ENCODE measurements around the gene MIER2.

DNA sequence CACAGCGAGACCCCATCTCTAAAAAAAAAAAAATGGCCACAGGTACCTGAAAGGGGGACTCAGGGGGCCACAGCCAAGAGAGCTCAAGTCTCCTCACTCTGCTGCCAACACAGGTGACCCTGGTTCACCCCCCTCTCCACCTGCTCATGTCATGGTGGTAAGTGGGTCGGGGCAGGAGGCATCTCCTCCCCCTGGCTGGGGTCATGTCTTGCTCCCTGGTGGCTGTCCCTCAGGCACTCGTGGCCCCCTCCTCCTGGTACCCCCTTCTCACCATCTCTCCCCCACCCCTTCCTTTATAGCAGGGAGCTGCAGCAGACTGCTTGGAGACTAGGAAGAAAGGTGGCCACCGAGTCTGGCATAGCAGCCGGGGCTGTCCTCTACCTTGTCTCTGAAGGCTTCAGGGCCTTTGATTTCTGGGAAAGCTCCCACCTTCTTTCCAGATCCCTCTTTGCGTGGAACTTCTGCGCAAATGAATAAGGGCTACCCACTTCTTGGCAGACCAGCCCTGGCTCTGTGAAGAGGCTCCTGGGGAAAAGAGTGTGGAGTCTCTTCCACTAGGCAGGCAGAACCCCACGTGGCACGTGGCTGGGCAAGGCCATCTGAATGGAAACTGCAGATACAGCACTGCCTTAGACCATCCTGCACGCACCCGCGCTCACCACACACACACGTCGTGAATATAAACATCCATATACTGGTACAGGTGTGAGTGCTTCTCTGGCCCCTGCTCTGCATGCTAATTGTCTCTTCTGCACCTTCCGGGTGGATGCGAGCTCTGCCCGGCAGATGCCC, 20.1 kb upstream of the MIER2 start:
- no peak for TF ChIP-seq ZFP3 (CRISPR knock-in tag; IDR thresholded peaks at IDR 0.05)
- TF ChIP-seq CSRNP3 (CRISPR knock-in tag; IDR thresholded peaks at IDR 0.05) = no peak
- TF ChIP-seq, protein P1, sequence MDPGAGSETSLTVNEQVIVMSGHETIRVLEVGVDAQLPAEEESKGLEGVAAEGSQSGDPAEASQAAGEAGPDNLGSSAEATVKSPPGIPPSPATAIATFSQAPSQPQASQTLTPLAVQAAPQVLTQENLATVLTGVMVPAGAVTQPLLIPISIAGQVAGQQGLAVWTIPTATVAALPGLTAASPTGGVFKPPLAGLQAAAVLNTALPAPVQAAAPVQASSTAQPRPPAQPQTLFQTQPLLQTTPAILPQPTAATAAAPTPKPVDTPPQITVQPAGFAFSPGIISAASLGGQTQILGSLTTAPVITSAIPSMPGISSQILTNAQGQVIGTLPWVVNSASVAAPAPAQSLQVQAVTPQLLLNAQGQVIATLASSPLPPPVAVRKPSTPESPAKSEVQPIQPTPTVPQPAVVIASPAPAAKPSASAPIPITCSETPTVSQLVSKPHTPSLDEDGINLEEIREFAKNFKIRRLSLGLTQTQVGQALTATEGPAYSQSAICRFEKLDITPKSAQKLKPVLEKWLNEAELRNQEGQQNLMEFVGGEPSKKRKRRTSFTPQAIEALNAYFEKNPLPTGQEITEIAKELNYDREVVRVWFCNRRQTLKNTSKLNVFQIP (CRISPR knock-in tag; IDR thresholded peaks at IDR 0.05; ENCODE audit: borderline replicate concordance, low read depth) = no peak
- no peak for TF ChIP-seq GLIS3 (CRISPR knock-in tag; IDR thresholded peaks at IDR 0.05)
- no peak for TF ChIP-seq ZFP30 (CRISPR knock-in tag; IDR thresholded peaks at IDR 0.05)
- no peak for TF ChIP-seq TOX (CRISPR knock-in tag; IDR thresholded peaks at IDR 0.05; ENCODE audit: borderline replicate concordance)
- no peak for TF ChIP-seq PPARA (CRISPR knock-in tag; IDR thresholded peaks at IDR 0.05; ENCODE audit: borderline replicate concordance)
